ENCODE measurements around the gene POP4.
"Not testable (repeated sequence)": the region's sequence is repeated elsewhere in the genome, so short reads cannot be mapped to it uniquely, and the experiment has no call there.

The POP4 gene, protein sequence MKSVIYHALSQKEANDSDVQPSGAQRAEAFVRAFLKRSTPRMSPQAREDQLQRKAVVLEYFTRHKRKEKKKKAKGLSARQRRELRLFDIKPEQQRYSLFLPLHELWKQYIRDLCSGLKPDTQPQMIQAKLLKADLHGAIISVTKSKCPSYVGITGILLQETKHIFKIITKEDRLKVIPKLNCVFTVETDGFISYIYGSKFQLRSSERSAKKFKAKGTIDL

DNA sequence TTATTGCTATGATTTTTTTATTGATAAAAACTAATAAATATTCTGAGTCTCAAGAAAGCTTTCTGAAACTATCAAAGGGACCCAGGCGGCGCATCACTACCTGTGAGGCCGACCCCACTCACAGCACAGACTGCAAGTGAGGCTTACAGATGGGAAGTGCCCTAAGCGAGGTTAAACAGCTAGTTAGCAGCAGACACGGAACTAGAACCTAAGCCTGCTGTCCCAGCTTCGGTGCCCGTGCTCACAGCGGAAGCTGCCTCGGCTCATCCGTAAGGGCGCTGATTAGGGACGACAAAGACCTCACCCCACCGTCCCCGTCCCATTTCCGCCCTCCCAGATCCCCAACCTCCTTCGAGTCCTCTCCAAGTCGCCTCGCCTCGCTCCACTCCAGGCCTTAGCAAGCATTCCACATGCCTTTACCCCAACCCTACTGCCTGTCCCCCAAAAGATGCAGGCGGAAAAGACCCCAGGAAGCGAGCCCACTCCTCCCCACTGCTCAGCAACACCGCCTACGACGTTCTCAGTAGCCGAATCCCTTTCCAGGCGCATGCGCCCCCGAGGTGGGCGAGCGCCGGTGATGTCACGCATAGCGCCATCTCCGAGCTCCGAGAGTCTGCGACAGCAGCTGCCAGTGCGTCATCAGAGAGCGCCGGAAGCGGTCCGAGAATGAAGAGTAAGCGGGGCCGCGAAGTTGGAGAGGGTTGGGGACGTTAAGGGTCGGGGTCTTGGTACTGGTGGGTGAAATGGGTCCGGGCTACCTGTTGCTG lies at the start of gene POP4:
TSS of gene POP4 (plus strand) at position 631 of the 767 bp plus-strand sequence. CDS start at position 667, 36 bp downstream.
- in situ Hi-C loops (cut with MboI; ENCODE audit: low sequenced_read_pairs) = loop anchor here (5.0 to 25.0 kb wide), 2 partner anchors 86 to 256 kb away; no protein-coding TSS in a partner anchor

DNA sequence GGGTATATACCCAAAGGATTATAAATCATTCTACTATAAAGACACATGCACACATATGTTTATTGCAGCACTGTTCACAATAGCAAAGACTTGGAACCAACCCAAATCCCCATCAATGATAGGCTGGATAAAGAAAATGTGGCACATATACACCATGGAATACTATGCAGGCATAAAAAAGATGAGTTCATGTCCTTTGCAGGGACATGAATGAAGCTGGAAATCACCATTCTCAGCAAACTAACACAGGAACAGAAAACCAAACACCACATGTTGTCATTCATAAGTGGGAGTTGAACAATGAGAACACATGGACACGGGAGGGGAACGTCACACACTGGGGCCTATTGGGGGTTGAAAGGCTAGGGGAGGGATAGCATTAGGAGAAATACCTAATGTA lies 47.0 kb upstream of the POP4 start:
- in situ Hi-C loops (cut with MboI; ENCODE audit: low sequenced_read_pairs) = not testable (repeated sequence)

DNA sequence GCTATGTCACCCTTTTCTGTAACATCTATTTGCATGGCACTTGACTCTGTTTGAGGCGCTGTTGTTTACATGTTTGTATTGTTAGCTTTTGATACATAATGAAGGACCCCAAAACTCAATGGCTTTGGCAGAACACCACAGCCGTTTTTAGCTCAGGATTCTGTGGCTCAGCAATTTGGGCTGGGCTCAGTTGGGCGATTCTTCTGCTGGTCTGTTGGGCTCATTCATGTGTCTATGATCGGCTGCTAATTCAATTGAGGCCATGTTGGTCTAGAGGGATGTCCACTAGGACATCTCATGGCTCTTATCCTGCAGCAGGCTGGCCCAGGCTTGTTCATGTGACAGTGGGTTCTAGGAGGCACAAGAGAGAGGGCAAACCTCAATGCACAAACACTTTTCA lies 46.3 kb upstream of the POP4 start:
- in situ Hi-C loops (cut with MboI; ENCODE audit: low sequenced_read_pairs) = no loop called here

DNA sequence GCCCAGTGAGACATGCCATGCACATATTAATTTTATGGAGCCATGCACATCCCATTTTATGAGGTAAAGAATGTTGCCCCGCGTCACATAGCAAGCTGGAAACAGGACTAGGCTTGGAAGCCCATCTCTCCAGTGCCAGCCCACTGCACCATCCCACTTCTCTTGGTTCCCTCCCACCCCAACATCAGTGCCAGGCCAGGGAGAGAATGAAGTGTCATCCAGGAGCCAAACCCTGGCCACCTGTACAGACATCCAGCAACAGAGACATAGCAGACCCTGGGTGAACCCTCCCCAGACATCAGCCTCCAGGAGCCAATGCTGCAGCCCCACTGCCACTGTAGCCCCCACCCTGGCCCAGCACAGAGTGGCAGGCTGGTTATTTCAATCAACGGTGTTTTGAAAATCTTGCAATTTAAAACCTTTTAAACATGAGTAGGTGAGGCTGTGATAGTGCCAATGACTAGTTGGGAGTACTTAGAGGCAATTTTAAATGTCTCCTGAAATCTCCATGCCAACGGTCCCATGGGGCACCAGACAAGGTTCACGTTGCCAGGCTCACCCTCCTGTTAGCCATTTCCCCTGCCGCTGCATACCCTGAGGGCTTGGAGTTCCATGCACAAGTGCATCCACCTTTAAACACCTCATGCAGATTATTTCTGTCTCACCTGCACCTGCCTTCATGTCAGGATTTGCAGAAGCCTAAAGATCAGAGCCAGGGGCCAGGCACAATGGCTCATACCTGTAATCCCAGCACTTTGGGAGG lies 45.6 kb upstream of the POP4 start:
- in situ Hi-C loops (cut with MboI; ENCODE audit: low sequenced_read_pairs) = no loop called here

DNA sequence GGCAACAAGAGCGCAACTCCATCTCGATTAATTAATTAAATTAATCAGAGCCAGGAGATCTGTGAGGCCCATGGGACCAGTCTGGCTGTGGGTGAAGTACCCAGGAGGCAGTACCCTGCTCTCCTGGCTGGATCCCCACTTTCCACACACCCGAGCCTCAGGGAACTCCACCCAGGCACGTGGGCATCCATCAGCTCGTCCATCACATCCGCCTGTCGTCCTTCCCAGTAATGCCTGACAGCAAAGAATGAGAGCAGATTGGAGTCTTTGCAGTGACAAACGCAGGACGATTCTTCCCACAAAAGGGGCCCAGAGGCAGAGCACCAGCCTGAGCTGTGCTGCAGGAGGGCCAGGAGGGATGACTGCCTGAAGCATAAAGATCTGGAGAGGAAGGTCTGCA lies 44.5 kb upstream of the POP4 start:
- in situ Hi-C loops (cut with MboI; ENCODE audit: low sequenced_read_pairs) = no loop called here

DNA sequence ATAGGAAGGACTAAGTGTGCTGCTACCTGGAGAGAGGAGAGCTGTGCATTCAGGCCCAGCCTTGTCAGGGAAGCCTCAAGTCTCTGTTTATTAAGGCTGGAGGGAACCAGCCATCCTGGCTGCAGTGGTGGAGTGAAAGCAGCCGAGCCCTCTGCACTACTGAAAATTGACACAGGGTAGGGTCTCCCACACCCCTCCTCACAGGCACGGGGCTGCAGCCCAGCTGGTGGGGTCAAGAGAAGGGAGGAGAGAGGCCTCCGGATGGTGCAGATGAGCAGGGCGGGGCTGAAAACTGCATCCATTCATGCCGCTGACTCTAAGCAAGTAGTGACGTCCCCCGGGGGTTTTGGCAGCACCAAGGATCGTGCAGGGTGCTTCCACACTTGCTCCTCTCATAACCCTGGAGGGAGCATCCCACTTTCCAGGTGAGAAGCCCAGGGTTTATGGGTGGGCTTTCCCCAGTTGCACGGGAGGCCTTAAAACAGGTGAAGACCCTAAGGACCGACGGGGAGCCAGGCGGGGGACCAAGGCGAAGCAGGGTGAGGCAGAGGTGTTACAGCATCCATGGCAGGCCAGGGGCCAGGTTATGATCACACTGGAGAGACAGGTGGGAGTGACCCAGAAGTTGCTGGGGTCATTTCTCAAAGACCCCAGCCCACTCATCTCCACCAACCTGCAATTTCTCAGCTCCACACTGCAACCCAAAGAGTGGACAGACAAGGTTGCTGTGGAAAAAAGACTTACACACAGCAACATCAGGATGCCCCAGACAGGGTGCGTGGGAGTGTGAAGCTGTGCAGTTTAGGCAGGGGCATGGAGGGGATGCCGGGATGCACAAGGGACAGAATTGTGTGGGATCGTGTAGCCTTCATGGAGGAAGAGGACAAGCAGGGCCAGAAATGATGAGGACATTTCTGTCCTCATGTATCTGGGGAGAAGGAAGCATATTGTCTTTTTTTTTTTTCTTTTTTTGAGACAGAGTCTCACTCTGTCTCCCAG lies 43.5 kb upstream of the POP4 start:
- in situ Hi-C loops (cut with MboI; ENCODE audit: low sequenced_read_pairs) = no loop called here

DNA sequence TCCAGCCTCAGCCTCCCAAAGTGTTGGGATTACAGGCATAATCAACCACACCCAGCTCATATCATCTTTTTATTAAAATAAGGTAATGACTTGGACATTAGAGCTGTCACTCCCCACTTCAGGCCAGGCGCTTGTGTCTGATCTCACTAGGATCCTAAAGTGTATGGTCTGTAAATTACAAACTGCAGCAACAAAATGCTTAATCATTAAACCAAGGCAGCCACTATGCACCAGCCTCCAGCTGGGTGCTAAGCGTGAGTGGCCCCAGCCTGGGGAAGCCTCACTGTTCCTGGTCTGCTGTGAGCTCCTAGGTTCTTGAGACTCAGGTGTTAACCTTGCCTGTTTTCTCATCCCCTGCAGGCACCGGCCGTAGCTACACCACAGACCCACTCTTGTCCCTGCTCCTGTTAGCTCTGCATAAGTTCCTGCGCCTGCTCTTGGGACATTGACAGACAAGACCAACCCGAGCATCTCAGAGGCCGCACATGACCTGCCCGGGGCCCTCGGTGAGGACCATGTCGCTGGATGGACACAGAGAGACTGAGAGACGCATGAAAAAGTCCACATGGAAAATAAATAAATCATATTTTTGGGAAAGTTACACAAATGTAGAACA lies 42.5 kb upstream of the POP4 start:
- in situ Hi-C loops (cut with MboI; ENCODE audit: low sequenced_read_pairs) = no loop called here

DNA sequence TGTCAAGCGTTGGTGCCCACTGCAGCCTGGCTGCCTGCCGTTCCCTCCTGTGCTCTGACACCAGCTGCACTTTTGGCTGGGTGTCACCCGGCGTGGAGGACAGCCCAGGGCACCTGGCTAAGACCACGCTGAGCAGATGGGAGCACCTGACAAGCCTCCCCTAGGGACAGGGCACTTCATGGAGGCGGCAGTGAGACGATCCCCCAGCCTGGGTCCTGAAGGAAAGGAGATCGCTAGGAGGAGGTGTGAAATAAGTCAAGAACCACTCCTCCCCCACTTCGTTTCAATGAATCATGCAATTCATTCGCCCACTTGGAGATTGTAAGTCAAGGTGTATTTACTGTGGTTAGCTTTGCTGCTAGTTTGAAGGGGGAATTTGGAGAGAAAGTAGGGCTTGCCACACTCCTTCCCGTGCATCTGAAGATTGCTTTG lies 41.5 kb upstream of the POP4 start:
- in situ Hi-C loops (cut with MboI; ENCODE audit: low sequenced_read_pairs) = no loop called here

DNA sequence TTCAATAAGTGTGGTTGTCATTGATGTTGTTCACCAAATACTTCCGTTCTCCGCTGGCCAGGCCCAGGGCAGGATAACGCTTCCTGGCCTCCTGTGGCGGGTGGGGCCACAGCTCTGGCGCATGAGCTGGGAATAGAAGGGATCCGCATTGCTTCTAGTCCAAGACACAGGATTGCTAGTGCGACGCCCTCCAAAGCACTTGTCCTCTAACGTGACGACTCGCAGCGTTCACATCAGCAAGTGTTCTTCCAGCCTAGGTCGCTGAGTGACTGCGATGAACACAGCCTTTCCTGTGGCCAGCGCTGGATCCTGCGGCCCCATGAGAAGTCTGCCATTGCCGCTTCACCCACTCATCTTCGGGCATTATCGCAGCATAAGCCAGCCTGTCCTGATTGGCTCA lies 40.9 kb upstream of the POP4 start:
- in situ Hi-C loops (cut with MboI; ENCODE audit: low sequenced_read_pairs) = no loop called here

DNA sequence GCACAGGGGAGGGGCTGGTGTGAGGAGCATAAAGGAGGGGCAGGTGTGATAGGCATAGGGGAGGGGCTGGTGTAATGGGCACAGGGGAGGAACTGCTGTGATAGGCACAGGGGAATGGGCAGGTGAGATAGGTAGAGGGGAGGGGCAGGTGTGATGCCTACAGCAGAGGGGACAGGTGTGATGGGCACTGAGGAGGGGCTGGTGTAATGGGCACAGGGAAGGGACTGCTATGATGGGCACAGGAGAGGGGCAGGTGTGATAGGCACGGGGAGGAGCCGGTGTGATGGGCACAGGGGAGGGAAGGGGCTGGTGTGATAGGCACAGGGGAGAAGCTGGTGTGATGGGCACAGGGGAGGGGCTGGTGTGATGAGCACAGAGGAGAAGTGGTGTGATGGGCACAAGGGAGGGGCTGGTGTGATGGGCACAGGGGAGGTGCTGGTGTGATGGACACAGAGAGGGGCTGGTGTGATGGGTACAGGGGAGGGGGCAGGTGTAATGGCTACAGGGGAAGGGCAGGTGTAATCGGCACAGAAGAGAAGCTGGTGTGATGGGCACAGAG lies 39.5 kb upstream of the POP4 start:
- in situ Hi-C loops (cut with MboI; ENCODE audit: low sequenced_read_pairs) = no loop called here

DNA sequence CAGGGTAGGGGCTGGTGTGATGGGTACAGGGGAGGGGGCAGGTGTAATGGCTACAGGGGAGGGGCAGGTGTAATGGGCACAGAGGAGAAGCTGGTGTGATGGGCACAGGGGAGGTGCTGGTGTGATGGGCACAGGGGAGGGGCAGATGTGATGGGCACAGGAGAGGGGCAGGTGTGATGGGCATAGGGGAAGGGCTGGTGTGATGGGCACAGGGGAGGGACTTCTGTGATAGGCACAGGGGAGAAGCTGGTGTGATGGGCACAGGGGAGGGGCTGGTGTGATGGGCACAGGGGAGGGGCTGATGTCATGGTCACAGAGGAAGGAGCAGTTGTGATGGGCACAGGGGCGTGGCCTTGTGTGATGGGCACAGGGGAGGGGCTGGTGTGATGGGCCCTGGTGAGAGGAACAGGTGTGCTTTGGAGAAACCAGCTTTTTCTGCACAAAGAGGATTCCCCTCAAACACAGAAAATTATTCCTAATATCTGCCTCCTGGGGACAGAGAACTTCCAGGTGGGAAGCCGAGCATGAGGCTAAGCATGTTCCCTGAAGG lies 38.6 kb upstream of the POP4 start:
- in situ Hi-C loops (cut with MboI; ENCODE audit: low sequenced_read_pairs) = no loop called here

DNA sequence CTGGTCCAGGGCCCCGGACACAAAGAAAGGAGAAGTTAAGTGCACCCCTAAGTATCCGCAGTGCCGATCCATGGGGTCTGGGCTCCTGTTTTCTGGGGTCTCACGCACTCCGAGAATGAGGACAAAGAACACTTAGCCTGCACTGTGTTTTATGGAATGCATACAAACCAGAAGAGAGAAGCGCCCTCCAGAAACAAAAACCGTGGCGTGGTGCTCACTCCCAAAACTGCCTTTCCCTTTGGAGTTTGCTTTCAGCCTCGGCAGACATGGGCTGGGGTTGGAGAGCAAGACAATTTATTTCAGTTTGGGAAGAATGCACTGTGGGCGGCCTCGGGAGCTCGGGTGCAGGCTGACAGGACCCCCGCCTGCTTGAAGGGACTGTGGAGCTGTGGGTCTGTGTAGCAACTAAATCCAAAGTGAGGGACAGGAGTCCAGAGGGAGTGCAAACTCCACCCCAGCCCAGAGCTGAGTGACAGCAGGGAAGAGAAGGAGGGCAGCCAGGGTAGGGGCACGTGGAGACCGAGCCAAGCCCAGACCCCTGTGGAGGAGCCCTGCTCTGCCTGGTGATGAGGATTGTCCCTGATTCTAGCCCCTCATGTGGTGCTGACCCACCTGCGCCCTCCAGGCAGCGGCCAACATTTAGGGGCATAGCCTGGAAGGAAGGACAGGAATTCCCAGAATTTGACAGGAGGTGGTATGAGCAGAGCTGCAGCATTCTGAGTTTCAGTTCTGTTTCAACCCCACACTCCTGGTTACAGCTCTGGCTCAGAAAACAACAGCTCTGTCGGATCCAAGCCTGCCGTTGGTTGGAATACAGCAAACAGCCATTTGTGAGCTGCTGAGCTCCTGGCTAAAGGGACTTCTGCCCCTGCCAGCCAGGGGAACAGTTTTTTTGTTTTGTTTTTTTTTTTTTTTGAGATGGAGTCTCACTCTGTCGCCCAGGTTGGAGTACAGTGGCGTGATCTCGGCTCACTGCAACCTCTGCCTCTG lies 37.8 kb upstream of the POP4 start:
- in situ Hi-C loops (cut with MboI; ENCODE audit: low sequenced_read_pairs) = no loop called here

DNA sequence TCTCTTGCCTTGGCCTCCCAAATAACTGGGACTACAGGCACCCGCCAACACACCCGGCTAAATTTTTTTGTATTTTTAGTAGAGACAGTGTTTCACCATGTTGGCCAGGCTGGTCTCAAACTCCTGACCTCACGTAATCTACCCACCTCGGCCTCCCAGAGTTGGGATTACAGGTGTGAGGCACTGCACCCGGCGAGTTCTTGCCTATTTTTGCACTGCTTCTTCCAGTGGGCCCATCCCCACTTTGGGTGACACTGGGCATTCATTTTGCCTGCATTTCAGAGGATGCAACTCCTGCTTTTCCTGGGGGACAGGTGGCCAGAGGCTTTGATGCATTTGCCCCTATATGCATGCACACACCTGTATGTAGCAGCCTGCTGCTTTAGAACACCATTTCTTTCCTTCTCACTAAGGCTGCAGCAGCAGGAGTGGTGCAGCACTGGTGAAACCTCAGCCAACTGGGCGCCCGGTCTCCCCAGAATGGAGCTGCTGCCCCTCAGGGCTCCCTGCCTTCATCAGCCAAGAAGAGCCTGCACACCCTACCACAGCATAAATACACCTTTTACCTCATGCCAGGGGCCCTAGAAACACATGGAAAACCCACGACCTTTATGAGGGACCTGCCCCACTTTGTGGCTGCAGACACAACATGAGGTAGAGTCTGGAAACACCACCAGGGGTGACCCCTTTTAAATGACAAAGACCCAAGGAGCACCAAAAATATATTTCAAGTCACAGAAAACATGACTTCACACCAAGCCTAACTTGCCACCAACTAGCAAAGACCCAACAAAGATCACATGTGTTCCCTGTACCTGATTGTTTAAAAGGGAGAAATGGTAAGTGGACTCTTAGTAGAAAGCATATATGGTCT lies 36.8 kb upstream of the POP4 start:
- in situ Hi-C loops (cut with MboI; ENCODE audit: low sequenced_read_pairs) = no loop called here

DNA sequence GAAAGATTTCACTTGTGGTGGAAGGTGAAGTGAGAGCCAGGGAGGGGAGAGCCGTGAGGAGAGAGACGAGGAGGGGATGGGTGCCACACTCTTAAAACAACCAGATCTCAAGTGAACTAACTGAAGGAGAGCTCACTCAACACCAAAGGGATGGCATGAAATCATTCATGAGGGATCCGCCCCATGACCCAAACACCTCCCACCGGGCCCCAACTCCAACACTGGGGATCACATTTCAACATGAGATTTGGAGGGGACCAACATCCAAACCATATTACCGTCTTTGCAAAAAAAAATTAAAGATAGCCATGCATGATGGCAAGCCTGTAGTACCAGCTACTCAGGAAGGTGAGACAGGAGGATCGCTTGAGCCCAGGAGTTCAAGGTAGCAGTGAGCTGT lies 34.9 kb upstream of the POP4 start:
- in situ Hi-C loops (cut with MboI; ENCODE audit: low sequenced_read_pairs) = no loop called here

DNA sequence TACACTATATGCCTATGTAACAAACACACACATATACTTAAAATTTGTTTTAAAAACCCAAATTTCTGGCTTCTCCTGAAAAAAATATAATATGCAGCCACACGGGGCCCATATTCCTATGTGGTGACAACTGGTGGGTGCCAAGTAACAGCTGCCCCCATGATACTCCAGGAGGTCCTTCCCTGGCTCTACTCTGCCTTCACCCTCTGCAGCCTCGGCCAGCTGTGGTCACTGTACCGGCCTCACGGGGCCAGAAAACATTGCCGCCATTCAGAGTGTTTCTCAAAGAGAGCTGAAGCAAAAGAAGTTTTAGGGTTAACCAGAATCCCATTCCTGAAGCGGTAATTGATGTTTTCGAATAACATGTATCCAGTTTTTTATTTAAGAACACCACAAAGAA lies 32.6 kb upstream of the POP4 start:
- in situ Hi-C loops (cut with MboI; ENCODE audit: low sequenced_read_pairs) = no loop called here

DNA sequence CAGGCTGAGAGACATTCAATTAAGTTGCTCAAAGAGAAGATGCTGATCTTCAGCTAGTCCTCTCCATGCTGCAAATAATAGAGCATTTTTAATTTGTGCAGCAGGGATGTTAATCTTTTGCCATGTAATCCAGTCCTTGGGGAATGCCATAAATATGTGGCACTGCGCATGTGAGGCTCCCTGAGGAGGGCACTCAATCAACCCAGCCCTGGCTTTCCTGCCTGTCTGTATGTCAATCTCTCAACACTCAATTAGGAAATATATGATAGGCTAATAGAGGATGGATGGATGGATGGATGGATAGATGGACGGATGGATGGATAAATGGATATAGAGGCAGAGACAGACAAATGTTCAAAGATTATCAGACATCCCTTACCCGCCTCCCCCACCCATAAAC lies 31.6 kb upstream of the POP4 start:
- in situ Hi-C loops (cut with MboI; ENCODE audit: low sequenced_read_pairs) = no loop called here

DNA sequence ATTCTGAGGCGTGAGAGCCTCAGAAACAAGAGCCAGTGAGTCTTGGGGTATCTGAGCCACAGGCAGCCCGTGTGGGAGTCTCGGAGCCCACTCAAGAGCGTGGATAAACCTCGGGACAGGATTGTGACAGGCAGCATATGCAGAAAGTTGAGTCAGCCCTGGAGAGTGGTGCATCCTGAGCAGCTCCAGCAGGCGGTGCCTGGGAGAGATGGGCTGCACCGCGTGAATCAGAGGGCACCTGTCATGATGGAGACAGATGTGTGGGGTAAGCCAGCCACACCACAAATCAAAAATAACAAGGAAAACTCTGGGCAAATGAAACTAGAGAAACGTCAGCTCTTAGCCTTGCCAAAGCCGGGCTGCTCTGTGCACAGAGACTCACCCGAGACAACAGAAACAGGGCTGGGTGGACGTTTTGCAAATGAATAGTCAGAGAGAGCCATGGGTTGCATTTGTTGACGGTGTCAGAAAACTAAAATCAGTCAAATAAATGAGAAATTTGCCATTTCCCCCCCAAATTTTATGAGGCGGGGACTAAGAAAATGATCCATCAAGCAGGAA lies 30.0 kb upstream of the POP4 start:
- in situ Hi-C loops (cut with MboI; ENCODE audit: low sequenced_read_pairs) = no loop called here

All from HL-60/S4 (cell line).